Natural killer cell (primary cell): ENCODE data around the gene C2CD4D. TPM values are rescaled to one million over a fixed set of nuclear protein-coding genes. Genes with fewer than 3 reads are reported as not detected.

Experiments
- ATAC-seq, 3 donors: fragments of 150-1000 bp in 2 of 3; fragments of 200-7000 bp in 1 of 3; cut with Tn5 transposase; 1 replicate in 1 of 3; 2 replicates in 2 of 3; pipeline ENCODE4 v1.10.0; 2021; ENCODE audit warnings: mild to moderate bottlenecking in 2 of 3, moderate library complexity in 2 of 3
- DNase-seq, 2 donors: peaks; one replicate each; pipeline versions ENCODE4 v3.0.0 to v3.0.0-alpha.2; 2013 to 2021; ENCODE audit warnings: mixed read lengths in 1 of 2
- H3K27ac ChIP-seq: one replicate; pipeline ENCODE4 v1.5.1; 2013; ENCODE audit warnings: mild to moderate bottlenecking, low read length
- H3K27me3 ChIP-seq: one replicate; pipeline ENCODE4 v1.6.1; 2013; ENCODE audit warnings: low read length; ENCODE audit not compliant: control insufficient read depth, insufficient read depth
- H3K36me3 ChIP-seq: one replicate; pipeline ENCODE4 v1.6.1; 2013; ENCODE audit warnings: low read length; ENCODE audit not compliant: control insufficient read depth, insufficient read depth
- H3K4me1 ChIP-seq: one replicate; pipeline ENCODE4 v1.6.1; 2013; ENCODE audit warnings: low read length; ENCODE audit not compliant: control insufficient read depth, insufficient read depth
- H3K4me3 ChIP-seq: one replicate; pipeline ENCODE4 v1.5.1; 2013; ENCODE audit warnings: low read length
- H3K9me3 ChIP-seq: one replicate; pipeline ENCODE4 v1.6.1; 2013; ENCODE audit warnings: low read length; ENCODE audit not compliant: control insufficient read depth, insufficient read depth
- H3K27ac Mint-ChIP-seq, 2 donors: one replicate each; pipeline ENCODE4 v1.8.0; 2022; ENCODE audit warnings: mild to moderate bottlenecking in 2 of 2, mixed read lengths in 2 of 2, moderate library complexity in 1 of 2
- H3K27me3 Mint-ChIP-seq, 2 donors: one replicate each; pipeline ENCODE4 v1.8.0; 2022; ENCODE audit warnings: low read depth in 2 of 2, mixed read lengths in 2 of 2
- H3K36me3 Mint-ChIP-seq: one replicate; pipeline ENCODE4 v1.8.0; 2022; ENCODE audit warnings: mixed read lengths
- H3K4me1 Mint-ChIP-seq, 2 donors: one replicate each; pipeline ENCODE4 v1.8.0; 2022; ENCODE audit warnings: mixed read lengths in 2 of 2
- H3K4me3 Mint-ChIP-seq: one replicate; pipeline ENCODE4 v1.8.0; 2022; ENCODE audit warnings: mild to moderate bottlenecking, moderate library complexity, mixed read lengths
- H3K9me3 Mint-ChIP-seq, 2 donors: one replicate each; pipeline ENCODE4 v1.8.0; 2022; ENCODE audit warnings: mixed read lengths in 2 of 2
- WGBS: methylation state at CpG from one replicate; pipeline ENCODE4 v1.1.7; 2013; ENCODE audit warnings: missing lambda C conversion rate; ENCODE audit not compliant: insufficient coverage; 5-methylcytosine and 5-hydroxymethylcytosine counted together
- intact Hi-C: fragments of 100-400 bp; cut with micrococcal nuclease; formaldehyde crosslinking; loops from one replicate; pipeline ENCODE4 v1.14.2; 2022
- total RNA-seq, 4 donors: library from RNA; stranded (reverse); fragments of 120-200 nt in 1 of 4; gene quantifications; one replicate each; pipeline versions ENCODE4 v1.2.3 to v1.2.4, GENCODE V29; 2013 to 2022
- TF ChIP-seq, protein P1 (sequence below): fragments of 200-600 bp; IDR thresholded peaks from one replicate; pipeline ENCODE4 v1.8.0; 2022; ENCODE audit warnings: antibody characterized with exemption

C2CD4D gene
- total RNA-seq, 3 donors from 2014 or later (not counting 1 experiment from before 2014, with no cell fraction given) = 0.20 to 0.24 TPM; not detected in 1

DNA sequence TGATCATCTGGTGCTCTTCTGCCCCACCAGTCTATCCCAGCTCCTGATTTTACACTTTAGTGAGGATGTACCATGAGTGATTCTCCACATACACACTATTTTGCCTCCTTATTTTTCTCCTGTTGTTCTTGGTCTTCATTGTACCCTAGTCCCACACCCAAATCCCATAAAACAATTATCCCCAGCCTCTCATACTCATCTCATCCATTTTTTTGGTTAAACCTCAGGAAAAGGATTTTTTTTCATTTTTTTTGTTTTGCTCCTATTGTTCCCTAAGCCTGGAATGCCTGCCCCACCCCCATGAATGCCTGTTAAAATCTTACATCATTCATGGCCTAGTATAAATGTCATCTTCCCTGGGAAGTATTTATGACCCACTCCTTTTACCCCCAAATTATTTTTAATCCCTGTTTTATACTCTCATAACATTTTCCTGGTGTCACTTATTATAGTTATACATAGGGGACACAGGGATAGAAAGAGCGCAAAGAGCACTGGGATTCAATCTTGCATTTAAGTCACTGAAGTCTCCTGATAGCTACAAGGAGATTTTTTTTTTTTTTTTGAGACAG, 29.5 kb downstream of the C2CD4D start:
- Histone ChIP-seq H3K4me1 (peaks cover 16% of the 10 kb centered on the region), H3K27me3 (no peaks in the 10 kb centered on the region), H3K36me3 (no peaks in the 10 kb centered on the region), H3K9me3 (no peaks in the 10 kb centered on the region), H3K27ac (no peak overlapping the region), H3K4me3 (no peak overlapping the region)
- 100% methylated on average over 1 of the region's 1 CpG for WGBS
- H3K36me3 Mint-ChIP-seq = no peaks in the 10 kb centered on the region
- intact Hi-C loops = no loop called here
- no peak overlapping the region for H3K4me3 Mint-ChIP-seq
- TF ChIP-seq, protein P1, sequence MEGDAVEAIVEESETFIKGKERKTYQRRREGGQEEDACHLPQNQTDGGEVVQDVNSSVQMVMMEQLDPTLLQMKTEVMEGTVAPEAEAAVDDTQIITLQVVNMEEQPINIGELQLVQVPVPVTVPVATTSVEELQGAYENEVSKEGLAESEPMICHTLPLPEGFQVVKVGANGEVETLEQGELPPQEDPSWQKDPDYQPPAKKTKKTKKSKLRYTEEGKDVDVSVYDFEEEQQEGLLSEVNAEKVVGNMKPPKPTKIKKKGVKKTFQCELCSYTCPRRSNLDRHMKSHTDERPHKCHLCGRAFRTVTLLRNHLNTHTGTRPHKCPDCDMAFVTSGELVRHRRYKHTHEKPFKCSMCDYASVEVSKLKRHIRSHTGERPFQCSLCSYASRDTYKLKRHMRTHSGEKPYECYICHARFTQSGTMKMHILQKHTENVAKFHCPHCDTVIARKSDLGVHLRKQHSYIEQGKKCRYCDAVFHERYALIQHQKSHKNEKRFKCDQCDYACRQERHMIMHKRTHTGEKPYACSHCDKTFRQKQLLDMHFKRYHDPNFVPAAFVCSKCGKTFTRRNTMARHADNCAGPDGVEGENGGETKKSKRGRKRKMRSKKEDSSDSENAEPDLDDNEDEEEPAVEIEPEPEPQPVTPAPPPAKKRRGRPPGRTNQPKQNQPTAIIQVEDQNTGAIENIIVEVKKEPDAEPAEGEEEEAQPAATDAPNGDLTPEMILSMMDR = no peak
- DNase-seq = no peak
- H3K9me3 Mint-ChIP-seq = no peaks in the 10 kb centered on the region
- H3K27ac Mint-ChIP-seq = no peak overlapping the region
- H3K4me1 Mint-ChIP-seq = peaks cover 9 to 11% of the 10 kb centered on the region in 2 donors
- no peak for ATAC-seq
- no peaks in the 10 kb centered on the region for H3K27me3 Mint-ChIP-seq

DNA sequence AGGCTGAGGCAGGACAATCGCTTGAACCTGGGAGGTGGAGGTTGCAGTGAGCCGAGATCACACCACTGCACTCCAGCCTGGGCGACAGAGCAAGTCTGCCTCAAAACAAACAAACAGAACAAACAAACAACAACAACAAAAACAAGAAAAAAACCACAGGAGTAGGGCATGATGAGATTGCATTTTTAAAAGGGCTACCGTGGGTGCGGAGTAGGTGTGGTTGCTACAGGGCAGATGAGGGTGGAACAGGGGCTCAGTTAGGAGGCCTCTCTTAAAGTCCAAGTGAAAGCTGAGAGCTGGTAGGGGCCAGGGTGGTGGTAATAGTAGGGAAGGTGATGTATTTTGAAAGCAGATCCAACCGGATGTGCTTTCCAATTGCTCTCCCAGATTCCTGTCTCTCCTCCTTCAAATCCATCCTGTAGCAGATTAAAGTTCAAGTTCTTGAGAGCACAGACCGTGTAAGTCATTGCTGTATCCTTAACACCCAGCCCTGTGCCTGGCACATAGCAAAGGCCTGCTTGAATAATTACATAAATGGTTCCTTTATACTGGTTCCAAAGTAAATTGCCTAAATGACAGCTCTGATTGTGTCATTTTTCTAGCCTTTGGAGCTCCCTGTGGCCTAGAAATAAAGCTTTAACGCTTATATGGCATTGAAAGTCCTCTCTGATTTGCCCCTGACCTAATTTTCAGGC, 30.2 kb downstream of the C2CD4D start:
- no peaks in the 10 kb centered on the region for H3K27me3 ChIP-seq

DNA sequence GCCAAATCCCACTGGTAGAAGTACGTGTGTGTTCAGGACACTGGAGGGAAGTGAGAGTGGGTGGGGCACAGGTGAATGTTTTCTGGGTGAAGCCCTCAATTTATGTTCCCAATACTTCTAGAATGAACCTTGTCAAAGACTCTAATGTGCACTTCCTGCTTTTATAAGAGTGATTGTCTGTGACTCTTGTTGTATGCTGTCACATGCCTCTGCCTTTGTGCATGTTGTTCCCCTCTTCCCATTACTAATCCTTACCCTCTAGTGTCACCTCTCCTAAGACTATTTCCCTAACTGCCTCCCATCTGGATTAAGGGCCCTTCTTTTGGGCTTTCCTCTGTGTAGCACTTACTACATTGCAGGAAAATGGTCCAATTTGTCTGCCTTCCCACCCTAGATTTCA, 31.9 kb downstream of the C2CD4D start:
- intact Hi-C loops = no loop called here
- DNase-seq (no peak), ATAC-seq (no peak)
- TF ChIP-seq, protein P1 = no peak
- Mint-ChIP-seq H3K36me3 (no peaks in the 10 kb centered on the region), H3K9me3 (no peaks in the 10 kb centered on the region), H3K4me3 (no peak overlapping the region), H3K27ac (no peak overlapping the region), H3K27me3 (no peaks in the 10 kb centered on the region), H3K4me1 (peaks cover 4% of the 10 kb centered on the region in 2 donors)
- no peaks in the 10 kb centered on the region for H3K27me3 ChIP-seq
- H3K4me1 ChIP-seq = peaks cover 3% of the 10 kb centered on the region
- H3K9me3 ChIP-seq = no peaks in the 10 kb centered on the region
- H3K27ac ChIP-seq = no peak overlapping the region
- no peak overlapping the region for H3K4me3 ChIP-seq
- WGBS = 80% methylated on average over 1 of the region's 1 CpG
- H3K36me3 ChIP-seq = no peaks in the 10 kb centered on the region

More for the DNA sequence above, 30.2 kb downstream of the C2CD4D start:
- no peak overlapping the region for H3K27ac Mint-ChIP-seq
- WGBS = 79% methylated on average over 8 of the region's 8 CpGs
- no peaks in the 10 kb centered on the region for H3K36me3 ChIP-seq
- no peaks in the 10 kb centered on the region for H3K9me3 ChIP-seq
- no peaks in the 10 kb centered on the region for H3K9me3 Mint-ChIP-seq
- ATAC-seq (no peak), DNase-seq (no peak)
- no peak overlapping the region for H3K27ac ChIP-seq
- TF ChIP-seq, protein P1 = no peak
- no peak overlapping the region for H3K4me3 Mint-ChIP-seq
- H3K4me1 Mint-ChIP-seq = peaks cover 5 to 7% of the 10 kb centered on the region in 2 donors
- intact Hi-C loops = no loop called here
- peaks cover 10% of the 10 kb centered on the region for H3K4me1 ChIP-seq
- no peaks in the 10 kb centered on the region for H3K27me3 Mint-ChIP-seq
- no peak overlapping the region for H3K4me3 ChIP-seq
- H3K36me3 Mint-ChIP-seq = no peaks in the 10 kb centered on the region
